H9 (cell line): ENCODE measurements around the gene HSPG2. TPM values are rescaled to one million over a fixed set of nuclear protein-coding genes. Genes with fewer than 3 reads are reported as not detected.

ENCODE experiments used
- DNase-seq: peaks from one replicate; pipeline ENCODE4 v3.0.0-alpha.2; 2017
- H2AFZ ChIP-seq: one replicate; pipeline ENCODE4 v1.6.1; 2013; ENCODE audit warnings: mild to moderate bottlenecking, low read length, control low read depth, moderate library complexity
- H2AK5ac ChIP-seq: 2 replicates; pipeline ENCODE4 v1.6.1; 2013; ENCODE audit warnings: low read length, control low read depth, mixed read lengths; ENCODE audit not compliant: insufficient read length
- H2BK120ac ChIP-seq: one replicate; pipeline ENCODE4 v1.6.1; 2013; ENCODE audit warnings: low read depth, mild to moderate bottlenecking, low read length, control low read depth, inconsistent platforms; ENCODE audit not compliant: poor library complexity, severe bottlenecking
- H2BK12ac ChIP-seq: 2 replicates; pipeline ENCODE4 v1.6.1; 2013; ENCODE audit warnings: low read length, control low read depth, mixed read lengths, low read depth; ENCODE audit not compliant: insufficient read length
- H2BK15ac ChIP-seq: 2 replicates; pipeline ENCODE4 v1.6.1; 2013; ENCODE audit warnings: low read depth, low read length, control low read depth
- H2BK20ac ChIP-seq: one replicate; pipeline ENCODE4 v1.6.1; 2013; ENCODE audit warnings: low read depth, mild to moderate bottlenecking, low read length, control low read depth, inconsistent platforms; ENCODE audit not compliant: poor library complexity, severe bottlenecking
- H2BK5ac ChIP-seq: 2 replicates; pipeline ENCODE4 v1.6.1; 2013; ENCODE audit warnings: low read length, control low read depth, mixed read lengths; ENCODE audit not compliant: insufficient read length
- H3K14ac ChIP-seq: 2 replicates; pipeline ENCODE4 v1.6.1; 2013; ENCODE audit warnings: low read length, control low read depth; ENCODE audit not compliant: insufficient read depth
- H3K18ac ChIP-seq: 2 replicates; pipeline ENCODE4 v1.6.1; 2013; ENCODE audit warnings: low read depth, mild to moderate bottlenecking, mixed read lengths, low read length, control low read depth; ENCODE audit not compliant: insufficient read length
- H3K23ac ChIP-seq: 2 replicates; pipeline ENCODE4 v1.6.1; 2013; ENCODE audit warnings: low read length, control low read depth, mixed read lengths, low read depth; ENCODE audit not compliant: insufficient read length
- H3K23me2 ChIP-seq: 2 replicates; pipeline ENCODE4 v1.6.1; 2013; ENCODE audit warnings: low read depth, mild to moderate bottlenecking, mixed read lengths, low read length, control low read depth; ENCODE audit not compliant: insufficient read length, poor library complexity, severe bottlenecking
- H3K27ac ChIP-seq: 2 replicates; pipeline ENCODE4 v1.5.1; 2013; ENCODE audit warnings: low read length, control low read depth, mixed read lengths, low read depth; ENCODE audit not compliant: insufficient read length
- H3K27me3 ChIP-seq: 2 replicates; pipeline ENCODE4 v1.6.1; 2013; ENCODE audit warnings: low read length, control low read depth, inconsistent platforms; ENCODE audit not compliant: insufficient read depth
- H3K4ac ChIP-seq: 2 replicates; pipeline ENCODE4 v1.6.1; 2013; ENCODE audit warnings: low read depth, mild to moderate bottlenecking, control low read depth, inconsistent platforms, low read length, moderate library complexity
- H3K4me1 ChIP-seq: 2 replicates; pipeline ENCODE4 v1.6.1; 2013; ENCODE audit warnings: low read length, control low read depth, inconsistent platforms; ENCODE audit not compliant: insufficient read depth
- H3K4me2 ChIP-seq: 2 replicates; pipeline ENCODE4 v1.6.1; 2013; ENCODE audit warnings: low read length, control low read depth, mixed read lengths; ENCODE audit not compliant: insufficient read length, insufficient read depth
- H3K56ac ChIP-seq: 2 replicates; pipeline ENCODE4 v1.6.1; 2013; ENCODE audit warnings: low read depth, mild to moderate bottlenecking, mixed read lengths, low read length, control low read depth; ENCODE audit not compliant: insufficient read length
- H3K79me1 ChIP-seq: 2 replicates; pipeline ENCODE4 v1.6.1; 2013; ENCODE audit warnings: low read depth, mild to moderate bottlenecking, moderate library complexity, low read length, control low read depth, inconsistent platforms; ENCODE audit not compliant: insufficient read depth, poor library complexity, severe bottlenecking
- H3K79me2 ChIP-seq: 2 replicates; pipeline ENCODE4 v1.6.1; 2013; ENCODE audit warnings: low read length, control low read depth, inconsistent platforms; ENCODE audit not compliant: insufficient read depth
- H3K9ac ChIP-seq: 2 replicates; pipeline ENCODE4 v1.6.1; 2013; ENCODE audit warnings: low read length, control low read depth, mixed read lengths; ENCODE audit not compliant: insufficient read length; ENCODE audit errors: extremely low read depth
- H3K9me3 ChIP-seq: one replicate; pipeline ENCODE4 v1.6.1; 2013; ENCODE audit warnings: low read depth, low read length, inconsistent platforms; ENCODE audit not compliant: control insufficient read depth
- H3T11ph ChIP-seq: one replicate; pipeline ENCODE4 v1.6.1; 2013; ENCODE audit warnings: mild to moderate bottlenecking, low read length, control low read depth, inconsistent platforms
- H4K20me1 ChIP-seq: one replicate; pipeline ENCODE4 v1.6.1; 2013; ENCODE audit not compliant: control insufficient read depth, insufficient read length, insufficient read depth
- H4K5ac ChIP-seq: 2 replicates; pipeline ENCODE4 v1.6.1; 2013; ENCODE audit warnings: low read depth, mild to moderate bottlenecking, mixed read lengths, low read length, control low read depth; ENCODE audit not compliant: insufficient read length
- H4K8ac ChIP-seq: replicated peaks from 2 replicates; pipeline ENCODE4 v1.6.1; 2013; ENCODE audit warnings: low read length, control low read depth, mixed read lengths, low read depth; ENCODE audit not compliant: insufficient read length
- H4K91ac ChIP-seq: 2 replicates; pipeline ENCODE4 v1.6.1; 2013; ENCODE audit warnings: low read depth, mild to moderate bottlenecking, moderate library complexity, mixed read lengths, low read length, control low read depth; ENCODE audit not compliant: insufficient read length
- H3K27ac Mint-ChIP-seq, 3 experiments: 2 replicates in 2 of 3; 3 replicates in 1 of 3; pipeline ENCODE4 v1.8.0; 2020 to 2021; ENCODE audit warnings: mixed read lengths in 3 of 3, mild to moderate bottlenecking in 1 of 3, moderate library complexity in 1 of 3
- H3K27me3 Mint-ChIP-seq: 2 replicates; pipeline ENCODE4 v1.8.0; 2021; ENCODE audit warnings: low read depth, mild to moderate bottlenecking, moderate library complexity, mixed read lengths
- H3K36me3 Mint-ChIP-seq, 3 experiments: 2 replicates in 2 of 3; 3 replicates in 1 of 3; pipeline ENCODE4 v1.8.0; 2020 to 2021; ENCODE audit warnings: low read depth in 3 of 3, mixed read lengths in 3 of 3; ENCODE audit not compliant: insufficient read depth in 1 of 3
- H3K4me1 Mint-ChIP-seq, 2 experiments: 2 replicates each; pipeline ENCODE4 v1.8.0; 2020; ENCODE audit warnings: mixed read lengths in 2 of 2
- H3K4me3 Mint-ChIP-seq, 2 experiments: 2 replicates in 1 of 2; 3 replicates in 1 of 2; pipeline ENCODE4 v1.8.0; 2020 to 2021; ENCODE audit warnings: mild to moderate bottlenecking in 2 of 2, mixed read lengths in 2 of 2, moderate library complexity in 1 of 2
- H3K9me3 Mint-ChIP-seq, 2 experiments: 2 replicates in 1 of 2; 3 replicates in 1 of 2; pipeline ENCODE4 v1.8.0; 2020; ENCODE audit warnings: mild to moderate bottlenecking in 2 of 2, mixed read lengths in 2 of 2, moderate library complexity in 1 of 2
- CTCF ChIP-seq: fragments of 200-600 bp; sonication (generic); conservative IDR thresholded peaks from 3 replicates; pipeline ENCODE4 v1.8.0; 2021; ENCODE audit warnings: antibody characterized with exemption, mild to moderate bottlenecking
- WGBS: extraction: QIAGEN DNeasy Blood & Tissue Kit; methylation state at CpG from one replicate; pipeline ENCODE4 v1.1.7; 2013; ENCODE audit warnings: missing lambda C conversion rate, low lambda C conversion rate, mixed read lengths; ENCODE audit not compliant: insufficient read length; ENCODE audit errors: extremely low coverage; 5-methylcytosine and 5-hydroxymethylcytosine counted together
- total RNA-seq: library from RNA; stranded (reverse); gene quantifications from 2 replicates; pipeline ENCODE4 v1.2.1, GENCODE V29; 2021

Gene HSPG2
- total RNA-seq, 1 experiment from 2014 or later, result 90.0 TPM

GRCh38 chr1:21966247-21967000 is 29.3 kb upstream of the HSPG2 start:
- Mint-ChIP-seq H3K36me3 (no peaks in the 10 kb centered on the region), H3K4me3 (no peak overlapping the region), H3K27me3 (no peaks in the 10 kb centered on the region; the same call in 1 of the 2 replicates), H3K27ac (peak overlapping the region in 1 of 3 experiments; percentile 66; a peak in 1 of 7 replicates), H3K9me3 (no peaks in the 10 kb centered on the region; a peak in 1 of 5 replicates), H3K4me1 (peaks cover 7 to 12% of the 10 kb centered on the region in 2 experiments)
- H4K20me1 ChIP-seq, result no peaks in the 10 kb centered on the region
- no peak overlapping the region for H2AK5ac ChIP-seq
- peak overlapping the region; percentile 24; the same call in 1 of the 2 replicates for H3K14ac ChIP-seq
- H3K9me3 ChIP-seq, result no peaks in the 10 kb centered on the region
- H4K8ac ChIP-seq, result peak overlapping the region; percentile 77
- no peaks in the 10 kb centered on the region for H3K79me1 ChIP-seq
- H3K18ac ChIP-seq, result no peak overlapping the region
- no peak overlapping the region for H2BK120ac ChIP-seq
- H3K27ac ChIP-seq, result peak overlapping the region; percentile 57
- no peak for DNase-seq
- no peak overlapping the region for H3T11ph ChIP-seq
- no peak for TF ChIP-seq CTCF
- no peaks in the 10 kb centered on the region; the same call in 1 of the 2 replicates for H3K4me1 ChIP-seq
- H4K5ac ChIP-seq, result no peak overlapping the region
- no peaks in the 10 kb centered on the region for H3K27me3 ChIP-seq
- no CpG with 5 or more reads among the region's 15 CpGs for WGBS
- peak overlapping the region; percentile 20 for H2BK12ac ChIP-seq
- H3K9ac ChIP-seq, result no peak overlapping the region
- no peak overlapping the region for H3K4me2 ChIP-seq
- H2BK5ac ChIP-seq, result no peak overlapping the region
- no peak overlapping the region for H2BK15ac ChIP-seq
- no peak overlapping the region for H3K56ac ChIP-seq
- H2AFZ ChIP-seq, result no peak overlapping the region
- no peaks in the 10 kb centered on the region for H3K79me2 ChIP-seq
- H3K23ac ChIP-seq, result no peak overlapping the region
- no peak overlapping the region for H4K91ac ChIP-seq
- H2BK20ac ChIP-seq, result no peak overlapping the region
- no peaks in the 10 kb centered on the region for H3K23me2 ChIP-seq
- no peak overlapping the region for H3K4ac ChIP-seq
